H9 (cell line): ENCODE measurements around the gene SORCS2. TPM values are rescaled to one million over a fixed set of nuclear protein-coding genes. Genes with fewer than 3 reads are reported as not detected.

Experiments used
- DNase-seq: peaks from one replicate; pipeline ENCODE4 v3.0.0-alpha.2; 2017
- H2AFZ ChIP-seq: one replicate; pipeline ENCODE4 v1.6.1; 2013; ENCODE audit warnings: mild to moderate bottlenecking, low read length, control low read depth, moderate library complexity
- H2AK5ac ChIP-seq: 2 replicates; pipeline ENCODE4 v1.6.1; 2013; ENCODE audit warnings: low read length, control low read depth, mixed read lengths; ENCODE audit not compliant: insufficient read length
- H2BK120ac ChIP-seq: one replicate; pipeline ENCODE4 v1.6.1; 2013; ENCODE audit warnings: low read depth, mild to moderate bottlenecking, low read length, control low read depth, inconsistent platforms; ENCODE audit not compliant: poor library complexity, severe bottlenecking
- H2BK12ac ChIP-seq: 2 replicates; pipeline ENCODE4 v1.6.1; 2013; ENCODE audit warnings: low read length, control low read depth, mixed read lengths, low read depth; ENCODE audit not compliant: insufficient read length
- H2BK15ac ChIP-seq: 2 replicates; pipeline ENCODE4 v1.6.1; 2013; ENCODE audit warnings: low read depth, low read length, control low read depth
- H2BK20ac ChIP-seq: one replicate; pipeline ENCODE4 v1.6.1; 2013; ENCODE audit warnings: low read depth, mild to moderate bottlenecking, low read length, control low read depth, inconsistent platforms; ENCODE audit not compliant: poor library complexity, severe bottlenecking
- H2BK5ac ChIP-seq: 2 replicates; pipeline ENCODE4 v1.6.1; 2013; ENCODE audit warnings: low read length, control low read depth, mixed read lengths; ENCODE audit not compliant: insufficient read length
- H3K14ac ChIP-seq: 2 replicates; pipeline ENCODE4 v1.6.1; 2013; ENCODE audit warnings: low read length, control low read depth; ENCODE audit not compliant: insufficient read depth
- H3K18ac ChIP-seq: 2 replicates; pipeline ENCODE4 v1.6.1; 2013; ENCODE audit warnings: low read depth, mild to moderate bottlenecking, mixed read lengths, low read length, control low read depth; ENCODE audit not compliant: insufficient read length
- H3K23ac ChIP-seq: 2 replicates; pipeline ENCODE4 v1.6.1; 2013; ENCODE audit warnings: low read length, control low read depth, mixed read lengths, low read depth; ENCODE audit not compliant: insufficient read length
- H3K23me2 ChIP-seq: 2 replicates; pipeline ENCODE4 v1.6.1; 2013; ENCODE audit warnings: low read depth, mild to moderate bottlenecking, mixed read lengths, low read length, control low read depth; ENCODE audit not compliant: insufficient read length, poor library complexity, severe bottlenecking
- H3K27ac ChIP-seq: 2 replicates; pipeline ENCODE4 v1.5.1; 2013; ENCODE audit warnings: low read length, control low read depth, mixed read lengths, low read depth; ENCODE audit not compliant: insufficient read length
- H3K27me3 ChIP-seq: 2 replicates; pipeline ENCODE4 v1.6.1; 2013; ENCODE audit warnings: low read length, control low read depth, inconsistent platforms; ENCODE audit not compliant: insufficient read depth
- H3K4ac ChIP-seq: 2 replicates; pipeline ENCODE4 v1.6.1; 2013; ENCODE audit warnings: low read depth, mild to moderate bottlenecking, control low read depth, inconsistent platforms, low read length, moderate library complexity
- H3K4me1 ChIP-seq: 2 replicates; pipeline ENCODE4 v1.6.1; 2013; ENCODE audit warnings: low read length, control low read depth, inconsistent platforms; ENCODE audit not compliant: insufficient read depth
- H3K4me2 ChIP-seq: 2 replicates; pipeline ENCODE4 v1.6.1; 2013; ENCODE audit warnings: low read length, control low read depth, mixed read lengths; ENCODE audit not compliant: insufficient read length, insufficient read depth
- H3K56ac ChIP-seq: 2 replicates; pipeline ENCODE4 v1.6.1; 2013; ENCODE audit warnings: low read depth, mild to moderate bottlenecking, mixed read lengths, low read length, control low read depth; ENCODE audit not compliant: insufficient read length
- H3K79me1 ChIP-seq: 2 replicates; pipeline ENCODE4 v1.6.1; 2013; ENCODE audit warnings: low read depth, mild to moderate bottlenecking, moderate library complexity, low read length, control low read depth, inconsistent platforms; ENCODE audit not compliant: insufficient read depth, poor library complexity, severe bottlenecking
- H3K79me2 ChIP-seq: 2 replicates; pipeline ENCODE4 v1.6.1; 2013; ENCODE audit warnings: low read length, control low read depth, inconsistent platforms; ENCODE audit not compliant: insufficient read depth
- H3K9ac ChIP-seq: 2 replicates; pipeline ENCODE4 v1.6.1; 2013; ENCODE audit warnings: low read length, control low read depth, mixed read lengths; ENCODE audit not compliant: insufficient read length; ENCODE audit errors: extremely low read depth
- H3K9me3 ChIP-seq: one replicate; pipeline ENCODE4 v1.6.1; 2013; ENCODE audit warnings: low read depth, low read length, inconsistent platforms; ENCODE audit not compliant: control insufficient read depth
- H3T11ph ChIP-seq: one replicate; pipeline ENCODE4 v1.6.1; 2013; ENCODE audit warnings: mild to moderate bottlenecking, low read length, control low read depth, inconsistent platforms
- H4K20me1 ChIP-seq: one replicate; pipeline ENCODE4 v1.6.1; 2013; ENCODE audit not compliant: control insufficient read depth, insufficient read length, insufficient read depth
- H4K5ac ChIP-seq: 2 replicates; pipeline ENCODE4 v1.6.1; 2013; ENCODE audit warnings: low read depth, mild to moderate bottlenecking, mixed read lengths, low read length, control low read depth; ENCODE audit not compliant: insufficient read length
- H4K8ac ChIP-seq: replicated peaks from 2 replicates; pipeline ENCODE4 v1.6.1; 2013; ENCODE audit warnings: low read length, control low read depth, mixed read lengths, low read depth; ENCODE audit not compliant: insufficient read length
- H4K91ac ChIP-seq: 2 replicates; pipeline ENCODE4 v1.6.1; 2013; ENCODE audit warnings: low read depth, mild to moderate bottlenecking, moderate library complexity, mixed read lengths, low read length, control low read depth; ENCODE audit not compliant: insufficient read length
- H3K27ac Mint-ChIP-seq, 3 experiments: 2 replicates in 2 of 3; 3 replicates in 1 of 3; pipeline ENCODE4 v1.8.0; 2020 to 2021; ENCODE audit warnings: mixed read lengths in 3 of 3, mild to moderate bottlenecking in 1 of 3, moderate library complexity in 1 of 3
- H3K27me3 Mint-ChIP-seq: 2 replicates; pipeline ENCODE4 v1.8.0; 2021; ENCODE audit warnings: low read depth, mild to moderate bottlenecking, moderate library complexity, mixed read lengths
- H3K36me3 Mint-ChIP-seq, 3 experiments: 2 replicates in 2 of 3; 3 replicates in 1 of 3; pipeline ENCODE4 v1.8.0; 2020 to 2021; ENCODE audit warnings: low read depth in 3 of 3, mixed read lengths in 3 of 3; ENCODE audit not compliant: insufficient read depth in 1 of 3
- H3K4me1 Mint-ChIP-seq, 2 experiments: 2 replicates each; pipeline ENCODE4 v1.8.0; 2020; ENCODE audit warnings: mixed read lengths in 2 of 2
- H3K4me3 Mint-ChIP-seq, 2 experiments: 2 replicates in 1 of 2; 3 replicates in 1 of 2; pipeline ENCODE4 v1.8.0; 2020 to 2021; ENCODE audit warnings: mild to moderate bottlenecking in 2 of 2, mixed read lengths in 2 of 2, moderate library complexity in 1 of 2
- H3K9me3 Mint-ChIP-seq, 2 experiments: 2 replicates in 1 of 2; 3 replicates in 1 of 2; pipeline ENCODE4 v1.8.0; 2020; ENCODE audit warnings: mild to moderate bottlenecking in 2 of 2, mixed read lengths in 2 of 2, moderate library complexity in 1 of 2
- CTCF ChIP-seq: fragments of 200-600 bp; sonication (generic); conservative IDR thresholded peaks from 3 replicates; pipeline ENCODE4 v1.8.0; 2021; ENCODE audit warnings: antibody characterized with exemption, mild to moderate bottlenecking
- WGBS: extraction: QIAGEN DNeasy Blood & Tissue Kit; methylation state at CpG from one replicate; pipeline ENCODE4 v1.1.7; 2013; ENCODE audit warnings: missing lambda C conversion rate, low lambda C conversion rate, mixed read lengths; ENCODE audit not compliant: insufficient read length; ENCODE audit errors: extremely low coverage; 5-methylcytosine and 5-hydroxymethylcytosine counted together
- total RNA-seq: library from RNA; stranded (reverse); gene quantifications from 2 replicates; pipeline ENCODE4 v1.2.1, GENCODE V29; 2021

SORCS2 gene
- total RNA-seq, 1 experiment from 2014 or later, result 0.57 TPM

GRCh38 chr4:7624396-7624980, 432.1 kb downstream of the SORCS2 start:
- no peak overlapping the region for H4K5ac ChIP-seq
- no peak overlapping the region for H2BK120ac ChIP-seq
- H3K27me3 Mint-ChIP-seq, result peaks cover 12% of the 10 kb centered on the region
- H3K18ac ChIP-seq, result no peak overlapping the region
- no peaks in the 10 kb centered on the region for H3K9me3 ChIP-seq
- H2BK5ac ChIP-seq, result no peak overlapping the region
- no peaks in the 10 kb centered on the region for H3K27me3 ChIP-seq
- TF ChIP-seq CTCF, result no peak
- no peaks in the 10 kb centered on the region for H3K79me1 ChIP-seq
- H3K56ac ChIP-seq, result no peak overlapping the region
- no peak overlapping the region for H3K4me3 Mint-ChIP-seq
- H2BK15ac ChIP-seq, result no peak overlapping the region
- H3K4me2 ChIP-seq, result no peak overlapping the region
- H3K23ac ChIP-seq, result no peak overlapping the region
- no peak overlapping the region for H3T11ph ChIP-seq
- H4K91ac ChIP-seq, result no peak overlapping the region
- H2AFZ ChIP-seq, result no peak overlapping the region
- no peaks in the 10 kb centered on the region for H4K20me1 ChIP-seq
- no peak for DNase-seq
- no peak overlapping the region for H4K8ac ChIP-seq
- peaks cover 3 to 4% of the 10 kb centered on the region in 2 experiments; a peak in 3 of 4 replicates for H3K4me1 Mint-ChIP-seq
- H3K79me2 ChIP-seq, result no peaks in the 10 kb centered on the region
- H3K4ac ChIP-seq, result no peak overlapping the region
- H2AK5ac ChIP-seq, result no peak overlapping the region
- no peak overlapping the region for H2BK20ac ChIP-seq
- no peaks in the 10 kb centered on the region for H3K4me1 ChIP-seq
- H3K23me2 ChIP-seq, result no peaks in the 10 kb centered on the region
- H3K9me3 Mint-ChIP-seq, result peaks cover under 1 to 5% of the 10 kb centered on the region in 2 experiments; a peak in 3 of 5 replicates
- H3K27ac Mint-ChIP-seq, result no peak overlapping the region
- no peak overlapping the region for H3K27ac ChIP-seq
- H2BK12ac ChIP-seq, result no peak overlapping the region
- H3K9ac ChIP-seq, result no peak overlapping the region
- no CpG with 5 or more reads among the region's 11 CpGs for WGBS
- H3K36me3 Mint-ChIP-seq, result peaks cover under 1 to 2% (median under 1%) of the 10 kb centered on the region in 3 experiments; a peak in 4 of 7 replicates
- no peak overlapping the region for H3K14ac ChIP-seq
